Measurements from ENCODE around the gene INPP5E. TPM values are rescaled to one million over a fixed set of nuclear protein-coding genes. Genes with fewer than 3 reads are reported as not detected.

The INPP5E gene
- total and polyA plus RNA-seq, 12 donors: 6.6 to 16.8 (median 9.3) TPM

DNA sequence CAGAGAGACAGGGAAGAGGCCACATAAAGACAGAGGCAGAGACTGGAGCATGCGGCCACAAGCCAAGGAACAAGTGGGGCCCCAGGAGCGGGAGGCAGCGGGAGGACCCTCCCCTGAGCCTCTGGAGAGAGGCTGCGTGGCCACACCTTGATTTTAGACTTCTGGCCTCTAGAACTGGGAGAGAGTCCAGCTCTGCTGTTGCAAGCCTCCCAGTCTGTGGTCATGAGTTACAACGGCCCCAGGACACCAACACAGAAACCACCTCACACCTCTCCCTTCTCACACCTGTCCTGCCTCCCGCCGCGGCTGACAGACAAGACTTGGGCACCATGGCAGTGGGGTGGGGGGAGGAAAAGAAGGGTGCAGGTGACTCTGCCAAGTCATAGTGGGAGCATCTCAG is 2.2 kb downstream of the INPP5E start:
- WGBS, 2 donors: 59 to 69% methylated on average over 8 of the region's 8 CpGs
- Histone ChIP-seq H3K9me3 (no peaks in the 10 kb centered on the region), H3K27me3 (no peaks in the 10 kb centered on the region), H3K36me3 (peaks cover 0 to 60% (median 13%) of the 10 kb centered on the region in 9 donors), H3K4me1 (peaks cover 18 to 43% (median 38%) of the 10 kb centered on the region in 9 donors), H3K4me3 (peak overlapping the region in 9 of 10 donors; percentile 78 to 99 (median 97)), H3K27ac (peak overlapping the region in 2 of 10 donors; percentile 79 to 90)
- no peak for TF ChIP-seq CTCF (IDR thresholded peaks at IDR 0.05)
- intact Hi-C loops (cut with DNase I): no loop called here
- ATAC-seq (no peak), DNase-seq (no peak)

DNA sequence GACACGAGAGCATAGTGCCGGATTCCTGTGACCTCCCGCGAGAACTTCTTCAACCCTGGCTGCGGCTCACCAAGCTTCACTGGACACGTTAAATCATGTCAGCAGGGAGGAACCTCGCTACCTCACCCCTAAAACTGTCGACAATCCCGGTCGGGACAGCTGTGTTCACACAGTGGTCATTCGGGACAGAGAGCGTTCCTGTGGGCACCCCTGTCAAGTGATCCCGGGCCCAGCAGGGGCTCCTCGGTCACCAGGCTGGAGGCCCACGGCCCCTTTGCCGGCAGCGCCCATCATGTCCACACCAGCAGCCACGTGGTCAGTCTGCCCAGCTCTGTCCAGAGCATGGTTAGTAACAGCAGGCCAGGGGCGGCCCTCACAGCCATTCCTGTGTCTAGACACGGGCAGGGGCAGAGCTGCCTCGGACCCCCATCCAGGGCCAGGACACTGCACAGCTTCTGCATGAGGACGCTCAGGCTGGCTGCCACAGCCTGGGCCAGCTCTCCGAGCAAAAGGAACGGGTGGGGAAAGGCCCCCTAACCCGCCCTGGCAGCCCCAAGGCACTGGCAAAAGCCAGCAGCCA is 3.5 kb downstream of the INPP5E start:
- DNase-seq (no peak), ATAC-seq (no peak)
- no peak for TF ChIP-seq CTCF (IDR thresholded peaks at IDR 0.05)
- H3K27me3 ChIP-seq: no peaks in the 10 kb centered on the region
- intact Hi-C loops (cut with DNase I): no loop called here
- no peak overlapping the region for H3K4me3 ChIP-seq
- peaks cover 0 to 55% (median 12%) of the 10 kb centered on the region in 9 donors for H3K36me3 ChIP-seq
- H3K27ac ChIP-seq: peak overlapping the region in 1 of 10 donors; percentile 3
- 92 to 93% methylated on average over 25 of the region's 25 CpGs for WGBS, 2 donors
- H3K4me1 ChIP-seq: peaks cover 18 to 43% (median 38%) of the 10 kb centered on the region in 9 donors
- no peaks in the 10 kb centered on the region for H3K9me3 ChIP-seq

DNA sequence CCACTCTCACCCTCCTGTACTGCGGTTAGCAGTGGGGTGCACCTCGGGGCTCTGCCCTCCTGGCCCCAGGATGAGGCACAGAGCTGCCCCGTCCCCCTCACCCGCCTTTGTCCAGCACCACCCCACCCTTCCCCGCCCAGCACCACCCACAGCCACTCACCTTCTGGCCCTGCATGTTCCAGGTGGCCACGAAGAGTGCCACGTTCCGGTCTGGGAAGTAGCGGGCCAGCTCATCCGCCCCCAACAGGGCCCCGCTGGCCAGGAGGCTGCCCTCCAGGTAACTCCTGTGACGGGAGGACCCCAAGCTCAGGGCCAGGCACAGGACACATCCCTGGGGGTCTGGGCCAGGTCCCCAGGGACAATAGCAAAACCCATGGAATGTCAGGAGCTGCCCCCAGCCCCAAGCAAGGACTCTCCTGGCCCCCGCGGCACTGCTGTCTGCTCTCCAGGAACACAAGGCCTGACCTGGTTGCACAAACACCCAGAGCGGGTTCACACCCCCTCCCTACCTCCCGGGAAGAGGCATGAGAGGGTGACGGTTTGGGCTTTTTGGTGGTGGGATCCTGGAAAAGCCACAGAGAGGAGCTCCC is 5.0 kb downstream of the INPP5E start:
- DNase-seq (no peak), ATAC-seq (no peak)
- Histone ChIP-seq H3K4me1 (peaks cover 18 to 37% (median 31%) of the 10 kb centered on the region in 9 donors), H3K27me3 (no peaks in the 10 kb centered on the region), H3K27ac (no peak overlapping the region), H3K4me3 (no peak overlapping the region), H3K36me3 (peaks cover 0 to 61% (median 9%) of the 10 kb centered on the region in 9 donors), H3K9me3 (no peaks in the 10 kb centered on the region)
- intact Hi-C loops (cut with DNase I): no loop called here
- TF ChIP-seq CTCF (IDR thresholded peaks at IDR 0.05): no peak
- 91 to 94% methylated on average over 17 of the region's 17 CpGs for WGBS, 2 donors

DNA sequence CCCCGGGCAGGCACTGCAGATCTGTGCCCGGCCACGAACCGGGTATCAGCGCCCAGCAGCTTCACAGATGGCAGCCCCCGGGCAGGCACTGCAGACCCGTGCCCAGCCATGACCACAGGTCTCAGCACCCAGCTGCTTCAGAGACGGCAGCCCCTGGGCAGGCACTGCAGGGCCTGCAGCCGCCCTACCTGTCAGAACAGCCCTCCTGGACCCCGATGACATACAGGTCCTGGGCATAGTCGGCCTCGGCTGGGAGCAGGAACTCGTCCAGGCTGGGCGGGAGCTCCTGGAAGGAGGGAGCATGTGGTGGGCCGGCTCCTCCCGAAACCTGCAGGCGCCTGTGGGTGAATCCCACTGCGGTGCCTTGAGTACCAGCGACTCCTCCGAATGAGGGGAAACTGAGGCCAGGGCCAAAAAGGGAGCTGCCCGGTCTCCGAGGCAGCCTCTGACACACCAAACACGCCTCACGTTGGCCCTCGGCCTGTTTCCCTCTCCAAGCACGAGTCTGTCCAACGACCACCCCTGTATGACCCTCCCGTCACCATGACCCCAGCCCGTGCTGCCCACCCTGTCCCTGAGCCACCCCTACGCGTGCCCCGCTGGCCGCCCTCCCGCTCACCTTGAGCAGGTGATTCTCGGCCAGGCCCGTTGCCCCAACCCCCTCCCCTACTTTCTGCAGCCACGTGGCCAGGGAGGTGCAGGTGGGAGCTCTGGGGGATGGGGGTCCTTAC is 5.6 kb downstream of the INPP5E start:
- ATAC-seq (no peak), DNase-seq (no peak)
- Histone ChIP-seq H3K27me3 (no peaks in the 10 kb centered on the region), H3K4me1 (peaks cover 18 to 37% (median 29%) of the 10 kb centered on the region in 9 donors), H3K36me3 (peaks cover 3 to 68% (median 9%) of the 10 kb centered on the region in 9 donors), H3K4me3 (no peak overlapping the region), H3K27ac (no peak overlapping the region), H3K9me3 (no peaks in the 10 kb centered on the region)
- TF ChIP-seq CTCF (IDR thresholded peaks at IDR 0.05): no peak
- intact Hi-C loops (cut with DNase I): no loop called here
- 91 to 92% methylated on average over 29 to 37 of the region's 37 CpGs for WGBS, 2 donors

All from heart right ventricle (tissue), 16 donors.